SK-N-SH (cell line): Measurements from ENCODE around the gene GNAI3. TPM values are rescaled to one million over a fixed set of nuclear protein-coding genes. Genes with fewer than 3 reads are reported as not detected.

Experiments used
- CTCF ChIA-PET: fragments of 300-600, 350-600 bp; formaldehyde crosslinking; extraction: SDS; loops from one replicate; lab custom pipeline; 2021; lab: Yijun Ruan, JAX
- POLR2A ChIA-PET: fragments of 350-600 bp; sonication (Branson Sonifier 250); formaldehyde crosslinking; extraction: SDS; loops from one replicate; lab custom pipeline; 2020; ENCODE audit warnings: antibody characterized with exemption, inconsistent platforms; lab: Yijun Ruan, JAX
- DNase-seq: peaks from one replicate; pipeline ENCODE4 v3.0.0; 2012
- H2AFZ ChIP-seq: fragments of 200-600 bp; sonication (generic); 2 replicates; pipeline ENCODE4 v1.8.1; 2016; ENCODE audit warnings: antibody characterized with exemption, mild to moderate bottlenecking, low read depth
- H3F3A ChIP-seq: fragments of 200-600 bp; sonication (generic); replicated peaks from 2 replicates; pipeline ENCODE3; 2016; ENCODE audit warnings: antibody characterized with exemption, mild to moderate bottlenecking; ENCODE audit not compliant: insufficient read depth
- H3K27ac ChIP-seq, 2 experiments: fragments of 200-500 bp in 1 of 2; fragments of 200-600 bp in 1 of 2; sonication (Bioruptor generic) in 1 of 2; sonication (generic), shearing (Covaris generic) in 1 of 2; 2 replicates each; pipeline versions ENCODE4 v1.5.1 to v1.6.1; 2014 to 2016; ENCODE audit warnings: low read depth in 2 of 2, inconsistent platforms in 1 of 2, low read length in 1 of 2, mild to moderate bottlenecking in 1 of 2, mixed read lengths in 1 of 2
- H3K27me3 ChIP-seq: fragments of 200-600 bp; sonication (generic), shearing (Covaris generic); 2 replicates; pipeline ENCODE4 v1.6.1; 2016; ENCODE audit warnings: mixed run types; ENCODE audit not compliant: insufficient read depth
- H3K36me3 ChIP-seq, 2 experiments: fragments of 200-500 bp in 1 of 2; fragments of 200-600 bp in 1 of 2; sonication (Bioruptor generic) in 1 of 2; sonication (generic) in 1 of 2; replicated peaks in 1 of 2; 2 replicates each; pipeline versions ENCODE3 to v1.5.1; 2014 to 2016; ENCODE audit warnings: low read length in 1 of 2, mild to moderate bottlenecking in 1 of 2; ENCODE audit not compliant: insufficient read depth in 2 of 2, control insufficient read depth in 1 of 2
- H3K4me1 ChIP-seq, 2 experiments: fragments of 200-500 bp in 1 of 2; fragments of 200-600 bp in 1 of 2; sonication (Bioruptor generic) in 1 of 2; sonication (generic), shearing (Covaris generic) in 1 of 2; 2 replicates each; pipeline versions ENCODE4 v1.5.1 to v1.6.1; 2014 to 2016; ENCODE audit warnings: low read depth in 1 of 2, low read length in 1 of 2, mixed run types in 1 of 2; ENCODE audit not compliant: insufficient read depth in 2 of 2, control insufficient read depth in 1 of 2
- H3K4me2 ChIP-seq: fragments of 200-600 bp; sonication (generic), shearing (Covaris generic); 2 replicates; pipeline ENCODE4 v1.6.1; 2017; ENCODE audit warnings: mixed run types
- H3K4me3 ChIP-seq, 2 experiments: fragments of 200-500 bp in 1 of 2; fragments of 200-600 bp in 1 of 2; sonication (Bioruptor generic) in 1 of 2; sonication (generic), shearing (Covaris generic) in 1 of 2; 2 replicates each; pipeline versions ENCODE4 v1.5.1 to v1.8.1; 2014 to 2016; ENCODE audit warnings: low read depth in 2 of 2, inconsistent platforms in 1 of 2, low read length in 1 of 2, mild to moderate bottlenecking in 1 of 2, mixed read lengths in 1 of 2, moderate library complexity in 1 of 2
- H3K79me2 ChIP-seq: fragments of 200-600 bp; sonication (generic); 2 replicates; pipeline ENCODE4 v1.8.1; 2017; ENCODE audit warnings: mild to moderate bottlenecking; ENCODE audit not compliant: insufficient read depth
- H3K9ac ChIP-seq: fragments of 200-600 bp; sonication (generic); 2 replicates; pipeline ENCODE4 v1.6.1; 2017; ENCODE audit warnings: mixed run types
- H3K9me2 ChIP-seq: fragments of 200-600 bp; sonication (generic); 2 replicates; pipeline ENCODE4 v1.6.1; 2017; ENCODE audit warnings: mixed run types
- H3K9me3 ChIP-seq: fragments of 200-600 bp; sonication (generic); 2 replicates; pipeline ENCODE4 v1.6.1; 2017; ENCODE audit warnings: mixed run types, mild to moderate bottlenecking, moderate library complexity
- H4K20me1 ChIP-seq: fragments of 200-600 bp; sonication (generic); 2 replicates; pipeline ENCODE4 v1.6.1; 2017; ENCODE audit warnings: mild to moderate bottlenecking, mixed run types; ENCODE audit not compliant: insufficient read depth
- CHD2 ChIP-seq: fragments of 150-350 bp; IDR thresholded peaks from 2 replicates; pipeline ENCODE4 v1.6.1; 2018; ENCODE audit warnings: low read length; ENCODE audit not compliant: partially characterized antibody
- CTCF ChIP-seq: fragments of 200-600 bp; sonication (generic); IDR thresholded peaks from 2 replicates; pipeline ENCODE4 v1.6.1; 2017; ENCODE audit warnings: antibody characterized with exemption, mild to moderate bottlenecking, moderate library complexity
- EP300 ChIP-seq, 2 experiments: IDR thresholded peaks; 2 replicates each; pipeline versions ENCODE4 v1.4.0 to v1.6.1; 2012; ENCODE audit warnings: borderline replicate concordance in 1 of 2, low read depth in 1 of 2, low read length in 1 of 2
- EZH2phosphoT487 ChIP-seq: fragments of 200-600 bp; sonication (generic); IDR thresholded peaks from 2 replicates; pipeline ENCODE4 v1.6.1; 2017; ENCODE audit warnings: low read depth, mixed run types, mild to moderate bottlenecking, antibody characterized with exemption, moderate library complexity, borderline replicate concordance
- FOSL2 ChIP-seq: IDR thresholded peaks from 2 replicates; pipeline ENCODE4 v1.4.0; 2012; ENCODE audit warnings: low read depth, mild to moderate bottlenecking, moderate library complexity, borderline replicate concordance
- FOXJ3 ChIP-seq: sonication (generic); formaldehyde crosslinking; IDR thresholded peaks from 2 replicates; pipeline ENCODE4 v1.5.1; 2020; ENCODE audit warnings: mild to moderate bottlenecking, missing genetic modification reagents
- FOXM1 ChIP-seq: IDR thresholded peaks from 2 replicates; pipeline ENCODE4 v1.4.0; 2012; ENCODE audit warnings: low read depth, mild to moderate bottlenecking
- GATA2 ChIP-seq: sonication (generic); formaldehyde crosslinking; IDR thresholded peaks from 2 replicates; pipeline ENCODE4 v1.5.0; 2020; ENCODE audit warnings: mild to moderate bottlenecking, missing genetic modification reagents
- JUND ChIP-seq: IDR thresholded peaks from 2 replicates; pipeline ENCODE4 v1.4.0; 2012
- MEF2A ChIP-seq: IDR thresholded peaks from 2 replicates; pipeline ENCODE4 v1.4.0; 2012; ENCODE audit warnings: low read depth, borderline replicate concordance
- NRF1 ChIP-seq: IDR thresholded peaks from 2 replicates; pipeline ENCODE4 v1.6.1; 2012; ENCODE audit warnings: low read depth, mild to moderate bottlenecking, low read length
- PBX3 ChIP-seq: IDR thresholded peaks from 2 replicates; pipeline ENCODE4; 2012
- POLR2AphosphoS5 ChIP-seq: IDR thresholded peaks from 2 replicates; pipeline ENCODE4 v1.6.1; 2012; ENCODE audit warnings: low read depth, low read length
- RAD21 ChIP-seq: IDR thresholded peaks from 2 replicates; pipeline ENCODE4 v1.6.1; 2012; ENCODE audit warnings: mild to moderate bottlenecking, low read length
- RFX5 ChIP-seq: IDR thresholded peaks from 2 replicates; pipeline ENCODE4 v1.6.1; 2012; ENCODE audit warnings: mild to moderate bottlenecking, improper control_type of control experiment, low read length
- USF1 ChIP-seq: IDR thresholded peaks from 2 replicates; pipeline ENCODE4 v1.4.0; 2012; ENCODE audit warnings: low read depth, borderline replicate concordance
- YY1 ChIP-seq: IDR thresholded peaks from 2 replicates; pipeline ENCODE4 v1.4.0; 2012; ENCODE audit warnings: low read depth, mild to moderate bottlenecking
- WGBS: methylation state at CpG from one replicate; pipeline ENCODE4 v1.1.6; 2017; ENCODE audit warnings: low lambda C conversion rate; 5-methylcytosine and 5-hydroxymethylcytosine counted together
- polyA plus RNA-seq, 3 experiments: library from polyadenylated mRNA; depleted of rRNA; stranded (reverse); fragments of >200 nt; gene quantifications; 2 replicates each; pipeline ENCODE4 v1.2.3, GENCODE V29; 2012

GNAI3 gene
- polyA plus RNA-seq, 1 of the 3 experiments (the other 2 are of a cell fraction), result 4.0 TPM

GRCh38 chr1:109503935-109504334, 44.5 kb upstream of the GNAI3 start:
- TF ChIP-seq EZH2phosphoT487, result no peak
- TF ChIP-seq USF1, result no peak
- TF ChIP-seq YY1, result no peak
- no peak for TF ChIP-seq FOXJ3 (CRISPR knock-in tag)
- TF ChIP-seq NRF1, result no peak
- no peak for TF ChIP-seq RAD21
- no peak for TF ChIP-seq CHD2
- no peak for TF ChIP-seq JUND
- TF ChIP-seq POLR2AphosphoS5, result no peak
- no peak for TF ChIP-seq PBX3
- TF ChIP-seq RFX5, result no peak
- TF ChIP-seq FOXM1, result no peak
- no peak for TF ChIP-seq CTCF
- no peak for TF ChIP-seq MEF2A
- TF ChIP-seq EP300 (IDR thresholded peaks at IDR 0.05; ENCODE audit: borderline replicate concordance in 1 of 2, low read depth in 1 of 2, low read length in 1 of 2), result no peak
- no peak for TF ChIP-seq FOSL2
- TF ChIP-seq GATA2, result no peak
- no peaks in the 10 kb centered on the region for H3K79me2 ChIP-seq
- no peaks in the 10 kb centered on the region for H3K36me3 ChIP-seq
- H3F3A ChIP-seq, result no peaks in the 10 kb centered on the region
- no peaks in the 10 kb centered on the region for H3K27me3 ChIP-seq
- DNase-seq, result no peak
- H3K9me3 ChIP-seq, result no peaks in the 10 kb centered on the region
- H3K4me1 ChIP-seq, result peaks cover 0 to 6% of the 10 kb centered on the region in 2 experiments; a peak in 1 of 4 replicates
- WGBS, result 77% methylated on average over 5 of the region's 5 CpGs
- CTCF ChIA-PET, result interaction anchor here (18.3 to 40.2 kb wide), 2 partner anchors 15 to 30 kb away, joined by 238 to 1710 read pairs; partner anchors contain the start of genes ATXN7L2, CYB561D1 and GPR61
- POLR2A ChIA-PET, result interaction anchor here (0.8 kb wide), 1 partner anchor 27 kb away, joined by 3 read pairs; no protein-coding TSS in a partner anchor
- H4K20me1 ChIP-seq, result no peaks in the 10 kb centered on the region
- H3K4me2 ChIP-seq, result no peak overlapping the region
- H2AFZ ChIP-seq, result no peak overlapping the region
- H3K9ac ChIP-seq, result no peak overlapping the region
- no peaks in the 10 kb centered on the region for H3K9me2 ChIP-seq
- H3K4me3 ChIP-seq, result no peak overlapping the region
- no peak overlapping the region for H3K27ac ChIP-seq
